Esophagus mucosa (tissue), 1 donor: Measurements from ENCODE around the gene OR6B3. TPM values are rescaled to one million over a fixed set of nuclear protein-coding genes. Genes with fewer than 3 reads are reported as not detected.

Experiments
- ATAC-seq: fragments of 200-7000 bp; cut with Tn5 transposase; one replicate; pipeline ENCODE4 v1.9.1; 2020
- total RNA-seq: library from RNA; stranded (reverse); gene quantifications from one replicate; pipeline ENCODE4 v1.2.4, GENCODE V29; 2023
- donor health status: DM: yes; HTN: yes; CAD: no.

Gene OR6B3
- total RNA-seq, 1 donor from 2014 or later = not detected

DNA sequence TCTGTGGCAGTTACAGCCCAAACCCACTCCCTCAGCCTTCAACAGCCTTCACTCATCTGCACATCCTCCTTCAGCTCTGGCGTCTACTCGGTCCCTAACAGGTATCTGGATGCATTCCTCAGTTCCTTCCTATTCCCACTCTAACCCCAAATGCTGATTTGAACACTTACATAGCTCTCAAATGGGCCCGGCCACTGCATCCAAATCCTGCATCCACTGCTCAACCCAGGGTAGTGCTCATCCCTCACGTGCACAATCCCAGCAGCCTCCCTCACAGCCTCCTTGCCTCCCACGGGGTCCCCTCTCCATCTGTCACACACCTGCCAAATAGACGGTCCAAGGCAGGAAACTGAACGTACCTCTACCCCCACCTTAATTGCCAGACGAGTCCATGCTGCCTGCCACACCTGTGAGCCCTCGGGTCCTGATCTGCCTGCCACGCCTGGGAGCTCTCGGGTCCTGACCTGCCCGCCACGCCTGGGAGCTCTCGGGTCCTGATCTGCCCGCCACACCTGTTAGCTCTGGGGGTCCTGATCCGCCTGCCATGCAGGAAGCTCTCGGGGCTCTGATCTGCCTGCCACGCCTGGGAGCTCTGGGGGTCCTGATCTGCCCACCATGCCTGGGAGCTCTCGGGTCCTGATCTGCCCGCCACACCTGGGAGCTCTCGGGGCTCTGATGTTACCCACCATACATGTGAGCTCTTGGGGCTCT is 9.9 kb downstream of the OR6B3 start:
- ATAC-seq = peak; percentile 86

GRCh38 chr2:240042740-240043139 is 10.6 kb downstream of the OR6B3 start:
- ATAC-seq = no peak

DNA sequence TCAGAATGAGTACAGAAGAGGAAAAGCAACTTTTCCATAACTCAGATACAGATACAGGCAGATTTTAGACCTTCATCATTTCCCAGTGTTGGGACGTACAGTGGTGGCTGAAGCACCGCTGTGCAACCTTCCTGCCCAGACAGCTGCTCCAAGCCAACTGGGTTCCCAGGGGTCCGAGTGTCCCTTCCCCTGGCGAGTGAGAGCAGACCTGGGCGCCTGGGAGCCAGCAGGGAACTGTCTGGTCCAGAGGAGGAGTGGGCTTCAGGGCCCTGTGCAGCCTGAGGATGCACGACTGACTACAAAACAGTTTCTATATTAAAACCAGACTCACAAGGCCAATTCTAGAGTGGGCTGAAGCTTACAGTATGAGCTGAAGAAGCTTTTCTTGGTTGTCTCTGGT is 12.0 kb downstream of the OR6B3 start:
- no peak for ATAC-seq

GRCh38 chr2:240037358-240037757 is 16.0 kb downstream of the OR6B3 start:
- no peak for ATAC-seq

GRCh38 chr2:240033330-240033678 is 20.0 kb downstream of the OR6B3 start:
- no peak for ATAC-seq

- ATAC-seq = no peak
These were observed 20.7 kb downstream of the OR6B3 start for GRCh38 chr2:240032406-240033329.

DNA sequence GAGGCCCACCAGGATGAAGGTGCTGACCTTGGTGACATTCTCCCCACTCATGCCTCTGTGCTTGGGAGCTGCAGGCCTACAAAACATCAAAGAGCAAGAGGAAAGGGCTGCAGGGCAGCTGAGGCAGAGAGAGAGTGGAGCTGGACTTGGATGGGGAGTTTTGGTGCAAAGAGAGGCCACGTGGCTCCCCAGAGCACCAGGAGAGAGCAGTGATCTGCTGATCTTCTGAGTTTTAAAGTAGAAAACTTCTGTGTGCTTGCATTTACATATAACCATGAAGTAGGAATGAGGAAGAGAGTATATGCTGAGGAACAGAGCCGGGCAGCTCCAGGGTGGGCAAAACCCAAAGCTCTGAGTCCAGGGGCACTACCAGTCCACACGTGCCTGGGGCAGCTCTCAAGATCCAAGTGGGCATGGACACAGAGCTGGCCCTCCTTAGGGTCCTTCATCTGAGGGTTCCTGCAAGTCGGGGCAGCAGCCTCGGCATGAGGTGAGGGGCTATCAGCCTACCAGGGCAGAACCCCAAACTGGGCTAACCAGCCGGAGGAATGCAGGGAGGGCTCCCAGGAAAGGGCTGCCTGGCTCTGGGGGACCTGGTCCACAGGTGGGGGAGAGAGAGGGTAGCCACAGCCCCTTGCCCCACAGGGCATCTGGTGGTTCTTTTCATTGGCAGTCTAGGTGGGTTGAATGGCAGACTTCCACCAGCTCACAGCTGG is 22.8 kb downstream of the OR6B3 start, which contains the start of gene OR6B2:
Gene OR6B2 (minus strand): TSS at position 51 of the 716 bp plus-strand sequence. CDS start 0 bp downstream, at position 51.
- ATAC-seq = no peak

- peak; percentile 30 for ATAC-seq
These were observed 28.6 kb downstream of the OR6B3 start for GRCh38 chr2:240024766-240025165.

DNA sequence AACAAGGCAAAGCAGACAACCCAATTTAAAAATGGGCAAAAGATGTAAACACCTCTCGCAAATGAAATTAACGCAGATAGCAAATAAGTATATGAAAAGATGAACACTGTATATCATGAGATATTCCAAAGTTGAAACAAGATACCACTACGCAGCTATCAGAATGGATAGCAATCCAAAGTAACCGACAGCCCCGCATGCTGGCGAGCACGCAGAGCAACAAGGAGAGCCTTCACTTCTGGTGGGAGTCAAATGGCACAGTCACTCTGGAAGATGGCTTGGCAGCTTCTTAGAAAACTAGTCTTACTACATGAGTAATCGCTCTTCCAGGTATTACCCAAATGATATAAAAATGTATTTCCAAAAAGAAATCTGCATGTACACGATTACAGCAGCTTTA is 29.5 kb downstream of the OR6B3 start:
- ATAC-seq = no peak

DNA sequence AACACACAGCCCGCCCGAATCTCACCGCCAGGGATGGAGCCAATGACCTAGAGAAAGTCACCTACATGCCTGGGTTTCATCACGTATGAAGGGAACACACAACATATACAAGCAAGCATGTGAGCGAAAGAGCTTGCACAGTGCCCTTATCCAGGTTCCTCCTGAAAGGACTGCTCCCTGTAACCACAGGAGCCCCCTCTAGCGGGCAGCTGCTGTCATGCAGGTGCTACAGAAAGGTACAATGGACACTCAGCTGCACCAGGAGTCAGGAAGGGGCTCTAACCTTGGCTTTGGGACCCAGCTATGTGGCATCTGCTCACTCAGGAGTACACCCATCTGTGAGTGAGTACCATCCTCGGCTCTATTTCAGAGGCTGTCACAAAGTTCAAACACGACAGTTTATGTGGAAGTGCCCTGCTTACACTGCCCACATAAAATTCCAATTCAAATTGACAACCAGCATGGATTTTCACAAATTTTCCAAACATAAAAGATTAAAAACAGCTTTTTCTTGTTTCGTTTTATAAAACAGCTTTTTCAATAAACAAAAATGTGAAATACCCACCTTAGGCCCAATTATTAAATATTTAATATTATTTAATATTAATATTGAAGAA is 31.7 kb downstream of the OR6B3 start:
- peak; percentile 51 for ATAC-seq

- no peak for ATAC-seq
These were observed 35.1 kb downstream of the OR6B3 start for GRCh38 chr2:240018071-240018750.

DNA sequence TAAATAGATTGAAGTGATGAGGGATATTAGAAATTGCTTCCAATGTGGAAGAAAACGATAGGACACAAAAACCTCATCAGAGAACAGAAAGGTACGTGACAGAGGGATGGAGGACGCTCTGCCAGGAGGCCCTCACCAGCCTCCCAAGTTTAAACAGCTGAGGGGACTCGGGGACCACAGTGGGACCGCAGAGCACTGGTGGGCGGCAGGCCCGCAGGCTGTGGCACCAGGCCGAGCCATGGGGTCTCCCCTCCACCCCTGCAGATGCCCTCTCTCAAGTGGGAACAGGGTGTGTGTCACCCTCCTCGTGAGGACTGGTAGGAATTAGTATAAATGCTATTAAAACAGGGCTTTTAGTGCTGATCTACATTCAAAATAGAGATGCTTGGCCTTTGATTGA is 39.0 kb downstream of the OR6B3 start:
- ATAC-seq = no peak

GRCh38 chr2:240013343-240013742 is 40.0 kb downstream of the OR6B3 start:
- no peak for ATAC-seq

- ATAC-seq = no peak
These were observed 50.3 kb downstream of the OR6B3 start for GRCh38 chr2:240002983-240003382.

DNA sequence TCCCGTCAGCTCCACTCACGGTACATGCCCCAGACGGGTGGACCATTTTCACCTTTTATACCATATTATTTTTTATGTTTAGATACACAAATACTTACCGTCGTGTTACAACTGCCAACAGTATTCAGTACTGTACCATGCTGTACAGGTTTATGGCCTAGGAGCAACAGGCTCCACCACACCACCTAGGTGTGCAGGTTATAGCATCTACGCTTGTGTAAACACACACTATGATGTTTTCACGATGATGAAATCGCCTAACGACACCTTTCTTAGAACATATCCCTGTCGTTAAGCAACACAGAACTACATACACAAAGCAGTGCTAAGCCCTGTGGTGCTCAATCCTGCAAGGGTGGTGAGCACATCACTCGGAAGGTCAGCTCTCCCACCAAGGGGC is 52.6 kb downstream of the OR6B3 start:
- ATAC-seq = no peak

GRCh38 chr2:239997686-239998409 is 55.5 kb downstream of the OR6B3 start:
- ATAC-seq = no peak

Other genes starting within 250 kb of the OR6B3 start
- gene NDUFA10, start 28.2 kb downstream of the OR6B3 start, total RNA-seq = 131 TPM
- not detected for gene OR6B2, start 23.1 kb downstream of the OR6B3 start, total RNA-seq
- 132 TPM for gene COPS9, start 82.8 kb upstream of the OR6B3 start, total RNA-seq
- not detected for gene OTOS, start 87.1 kb upstream of the OR6B3 start, total RNA-seq